T-helper 17 cell (primary cell): ENCODE measurements around the gene ADRA1B. TPM values are rescaled to one million over a fixed set of nuclear protein-coding genes. Genes with fewer than 3 reads are reported as not detected.

Experiments used
- ATAC-seq: fragments of 150-1000 bp; cut with Tn5 transposase; 2 replicates; pipeline ENCODE4 v1.10.0; 2021; ENCODE audit warnings: mild to moderate bottlenecking, moderate library complexity
- DNase-seq, 3 donors: peaks; one replicate each; pipeline versions ENCODE4 v3.0.0 to v3.0.0-alpha.2; 2020 to 2021
- H3K9me3 ChIP-seq: one replicate; pipeline ENCODE4 v1.7.0; 2013; ENCODE audit warnings: low read length, mild to moderate bottlenecking; ENCODE audit not compliant: control insufficient read depth, poor library complexity, severe bottlenecking
- H3K27ac Mint-ChIP-seq: one replicate; pipeline ENCODE4 v1.8.0; 2022; ENCODE audit warnings: mild to moderate bottlenecking, moderate library complexity, mixed read lengths
- H3K27me3 Mint-ChIP-seq: one replicate; pipeline ENCODE4 v1.8.0; 2022; ENCODE audit warnings: mixed read lengths
- H3K36me3 Mint-ChIP-seq: one replicate; pipeline ENCODE4 v1.8.0; 2022; ENCODE audit warnings: low read depth, mixed read lengths
- H3K4me1 Mint-ChIP-seq: one replicate; pipeline ENCODE4 v1.8.0; 2022; ENCODE audit warnings: mild to moderate bottlenecking, mixed read lengths
- H3K4me3 Mint-ChIP-seq: one replicate; pipeline ENCODE4 v1.8.0; 2022; ENCODE audit warnings: mild to moderate bottlenecking, moderate library complexity, mixed read lengths
- total RNA-seq, 4 donors: library from RNA in 2 of 4; stranded (reverse) in 2 of 4; gene quantifications; one replicate each; pipeline ENCODE4 v1.2.3 and lab custom pipeline; 2022 to 2026

Gene ADRA1B
- total RNA-seq, 2 donors from 2014 or later, result not detected

DNA sequence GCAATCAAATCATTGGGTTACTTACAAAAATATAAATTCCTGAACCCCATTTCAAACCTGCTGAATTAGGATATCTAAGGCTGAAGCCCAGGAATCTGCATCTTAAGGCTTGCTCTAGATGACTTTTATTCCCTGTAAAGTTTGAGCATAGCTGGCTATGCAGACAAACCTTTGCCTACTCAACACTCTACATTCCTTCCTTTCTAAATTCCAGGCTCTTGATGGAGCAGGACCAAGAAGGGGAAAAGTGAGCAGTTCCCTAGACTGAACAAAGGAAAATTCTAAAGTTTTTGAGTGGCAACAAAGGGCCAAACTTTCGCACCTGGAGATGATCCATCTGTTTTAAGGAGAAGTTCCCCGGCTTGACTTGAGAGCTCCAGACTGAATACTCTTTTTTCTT is 9.8 kb upstream of the ADRA1B start:
- peaks cover 2% of the 10 kb centered on the region for H3K4me1 Mint-ChIP-seq
- H3K9me3 ChIP-seq, result no peaks in the 10 kb centered on the region
- H3K36me3 Mint-ChIP-seq, result peaks cover 3% of the 10 kb centered on the region
- H3K4me3 Mint-ChIP-seq, result no peak overlapping the region
- ATAC-seq (no peak), DNase-seq (no peak)
- H3K27me3 Mint-ChIP-seq, result peaks cover 70% of the 10 kb centered on the region
- no peak overlapping the region for H3K27ac Mint-ChIP-seq

DNA sequence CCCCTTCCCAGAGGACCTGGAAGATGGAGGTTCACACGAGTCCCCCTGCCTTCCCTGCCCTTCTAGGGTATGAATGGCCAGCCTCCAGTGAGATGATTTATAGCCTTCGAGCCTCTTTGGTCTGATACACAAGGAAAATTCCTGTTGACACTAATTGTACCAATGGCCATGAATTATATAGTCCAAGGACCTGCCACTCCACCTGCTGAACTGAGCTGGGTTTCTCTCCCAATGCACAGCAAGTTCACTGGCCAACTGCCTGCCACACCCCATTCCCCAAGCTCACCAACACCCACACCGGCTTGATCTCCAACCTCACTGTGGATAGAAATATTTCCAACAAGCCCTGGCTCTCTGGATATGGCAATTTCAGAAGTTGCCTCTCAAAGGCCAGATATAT is 9.3 kb upstream of the ADRA1B start:
- no peak for ATAC-seq
- H3K4me3 Mint-ChIP-seq, result no peak overlapping the region
- H3K27ac Mint-ChIP-seq, result no peak overlapping the region

GRCh38 chr5:159907689-159908590 is 8.3 kb upstream of the ADRA1B start:
- ATAC-seq (no peak), DNase-seq (no peak)
- Mint-ChIP-seq H3K36me3 (peaks cover 3% of the 10 kb centered on the region), H3K27ac (no peak overlapping the region), H3K4me1 (peaks cover 4% of the 10 kb centered on the region), H3K4me3 (no peak overlapping the region), H3K27me3 (peaks cover 70% of the 10 kb centered on the region)
- no peaks in the 10 kb centered on the region for H3K9me3 ChIP-seq

More for the DNA sequence above, 9.3 kb upstream of the ADRA1B start:
- no peak for DNase-seq
- H3K4me1 Mint-ChIP-seq, result peaks cover 2% of the 10 kb centered on the region
- peaks cover 72% of the 10 kb centered on the region for H3K27me3 Mint-ChIP-seq
- no peaks in the 10 kb centered on the region for H3K9me3 ChIP-seq
- H3K36me3 Mint-ChIP-seq, result peaks cover 3% of the 10 kb centered on the region

- H3K9me3 ChIP-seq, result no peaks in the 10 kb centered on the region
- H3K27me3 Mint-ChIP-seq, result peaks cover 71% of the 10 kb centered on the region
- DNase-seq, result no peak
- no peak for ATAC-seq
- no peak overlapping the region for H3K27ac Mint-ChIP-seq
- H3K36me3 Mint-ChIP-seq, result peaks cover 3% of the 10 kb centered on the region
- H3K4me1 Mint-ChIP-seq, result peaks cover 4% of the 10 kb centered on the region
- no peak overlapping the region for H3K4me3 Mint-ChIP-seq
Observed at GRCh38 chr5:159908591-159908940, 7.7 kb upstream of the ADRA1B start.

GRCh38 chr5:159909126-159909525 is 7.2 kb upstream of the ADRA1B start:
- Mint-ChIP-seq H3K4me3 (no peak overlapping the region), H3K4me1 (peaks cover 4% of the 10 kb centered on the region), H3K36me3 (peaks cover 3% of the 10 kb centered on the region), H3K27me3 (peaks cover 76% of the 10 kb centered on the region), H3K27ac (no peak overlapping the region)
- DNase-seq (no peak), ATAC-seq (no peak)
- no peaks in the 10 kb centered on the region for H3K9me3 ChIP-seq

DNA sequence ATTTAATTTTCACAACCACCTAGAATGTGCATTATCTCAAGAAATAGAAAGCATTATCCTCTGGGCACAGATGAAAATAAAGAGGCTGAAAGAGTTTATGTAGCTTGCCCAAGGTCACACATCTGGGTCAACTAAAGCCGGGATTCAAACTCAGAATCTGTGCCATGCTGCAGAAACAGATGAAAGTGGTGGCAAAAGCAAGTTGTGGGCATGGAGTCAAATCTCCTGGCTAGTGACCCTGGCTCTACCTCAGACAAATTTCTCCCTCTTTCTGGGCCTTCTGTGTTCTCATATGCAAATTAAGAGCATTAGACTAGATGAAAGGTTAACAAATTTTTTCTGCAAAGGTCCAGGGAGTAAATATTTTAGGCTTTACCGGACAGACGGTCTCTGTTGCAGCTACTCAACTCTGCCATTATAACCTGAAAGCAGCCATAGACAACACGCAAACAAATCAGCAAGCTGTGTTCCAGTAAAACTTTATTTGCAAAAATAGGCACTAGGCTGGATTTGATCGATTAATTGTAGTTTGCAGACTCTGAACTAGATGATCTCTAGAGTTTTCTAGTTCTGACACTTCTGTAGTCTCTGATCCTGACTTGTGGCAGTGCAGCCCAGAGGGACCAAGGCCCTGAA is 6.0 kb upstream of the ADRA1B start:
- Mint-ChIP-seq H3K27ac (no peak overlapping the region), H3K36me3 (peaks cover 4% of the 10 kb centered on the region), H3K27me3 (peaks cover 81% of the 10 kb centered on the region), H3K4me3 (no peak overlapping the region), H3K4me1 (peaks cover 7% of the 10 kb centered on the region)
- H3K9me3 ChIP-seq, result no peaks in the 10 kb centered on the region
- DNase-seq (no peak), ATAC-seq (no peak)

DNA sequence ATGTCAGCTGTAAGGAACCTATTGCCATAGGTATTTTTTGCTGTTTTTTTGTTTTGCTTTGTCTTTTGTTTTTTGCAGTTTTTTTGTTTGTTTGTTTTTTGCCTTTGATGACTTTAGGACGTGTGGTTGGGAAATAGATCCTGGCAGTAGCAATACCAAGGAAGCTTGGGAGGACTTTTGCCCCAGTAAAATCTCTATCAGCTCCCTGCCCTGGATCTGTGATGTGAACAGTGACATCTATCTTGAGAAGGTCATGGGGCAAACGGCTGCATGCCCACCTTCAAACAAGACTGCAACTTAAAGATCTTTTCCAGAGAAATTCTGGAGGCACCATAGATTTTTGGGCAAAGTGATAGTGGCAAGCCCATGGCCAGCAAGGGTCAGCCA is 5.4 kb upstream of the ADRA1B start:
- ATAC-seq (no peak), DNase-seq (no peak)
- Mint-ChIP-seq H3K4me3 (no peak overlapping the region), H3K27ac (no peak overlapping the region), H3K4me1 (peaks cover 11% of the 10 kb centered on the region), H3K27me3 (peaks cover 81% of the 10 kb centered on the region), H3K36me3 (peaks cover 8% of the 10 kb centered on the region)
- no peaks in the 10 kb centered on the region for H3K9me3 ChIP-seq

DNA sequence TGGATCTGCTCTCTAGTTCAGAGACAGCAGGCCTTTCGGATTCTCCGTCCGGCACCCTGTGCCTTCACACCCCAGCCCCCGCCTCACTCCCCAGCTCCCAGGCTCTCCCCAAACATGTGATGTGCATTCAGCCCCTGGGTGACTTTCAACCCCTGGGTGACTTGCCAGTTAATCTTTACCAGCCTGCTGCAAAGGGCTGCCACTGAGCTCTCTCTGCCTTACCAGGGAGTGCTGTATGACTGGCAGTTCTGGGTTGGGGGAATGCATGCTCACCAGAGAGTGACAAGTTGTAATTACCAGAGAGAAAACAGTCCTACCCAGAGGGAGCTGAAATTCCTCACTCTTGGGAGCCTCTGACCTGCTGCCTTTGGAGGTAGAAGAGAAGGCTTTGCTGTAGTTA is 4.9 kb upstream of the ADRA1B start:
- Mint-ChIP-seq H3K36me3 (peaks cover 8% of the 10 kb centered on the region), H3K27me3 (peaks cover 78% of the 10 kb centered on the region), H3K4me3 (no peak overlapping the region), H3K4me1 (peaks cover 11% of the 10 kb centered on the region), H3K27ac (no peak overlapping the region)
- DNase-seq (no peak), ATAC-seq (no peak)
- H3K9me3 ChIP-seq, result no peaks in the 10 kb centered on the region

DNA sequence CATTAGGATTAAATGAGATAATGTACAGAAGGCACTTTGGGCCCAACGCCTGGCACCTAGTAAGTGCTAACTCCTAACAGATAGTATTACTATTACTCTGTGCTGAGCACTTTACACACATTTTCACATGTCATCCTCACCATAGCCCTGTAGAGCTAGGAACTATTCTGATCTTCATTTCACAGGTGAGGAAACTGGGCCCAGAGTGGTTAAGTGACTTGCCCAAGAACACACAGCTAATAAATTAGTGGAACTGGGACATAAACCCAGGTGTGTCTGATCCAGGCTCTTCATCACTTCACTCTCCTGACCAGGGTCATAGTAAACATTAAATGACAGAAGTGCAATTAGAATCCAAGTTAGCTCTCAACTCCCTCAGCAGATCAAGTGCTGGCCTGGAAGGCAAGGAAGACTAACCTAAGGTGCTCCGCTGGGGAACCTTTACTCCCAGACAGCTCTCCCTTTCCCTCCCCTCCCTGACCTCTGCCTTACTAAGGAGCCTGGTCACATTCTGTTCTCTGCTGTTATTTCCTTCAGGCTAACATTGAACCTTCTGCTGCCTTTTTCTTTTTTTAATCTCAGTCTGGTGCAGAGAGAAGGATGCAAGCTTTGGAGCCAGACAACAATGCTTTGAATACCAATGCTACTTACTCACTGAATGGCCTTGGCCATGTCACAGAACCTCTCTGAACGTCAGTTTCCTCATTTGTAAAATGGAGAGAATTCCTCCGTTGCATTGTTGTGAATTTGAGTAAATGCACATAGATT is 4.1 kb upstream of the ADRA1B start:
- no peak for ATAC-seq
- Mint-ChIP-seq H3K36me3 (peaks cover 11% of the 10 kb centered on the region), H3K4me3 (no peak overlapping the region), H3K4me1 (peaks cover 14% of the 10 kb centered on the region), H3K27ac (no peak overlapping the region), H3K27me3 (peaks cover 84% of the 10 kb centered on the region)
- H3K9me3 ChIP-seq, result no peaks in the 10 kb centered on the region
- no peak for DNase-seq

- peaks cover 87% of the 10 kb centered on the region for H3K27me3 Mint-ChIP-seq
- no peak overlapping the region for H3K4me3 Mint-ChIP-seq
- H3K36me3 Mint-ChIP-seq, result peaks cover 13% of the 10 kb centered on the region
- ATAC-seq (no peak), DNase-seq (no peak)
- peaks cover 15% of the 10 kb centered on the region for H3K4me1 Mint-ChIP-seq
- H3K9me3 ChIP-seq, result no peaks in the 10 kb centered on the region
- no peak overlapping the region for H3K27ac Mint-ChIP-seq
Observed at GRCh38 chr5:159913048-159913447, 3.2 kb upstream of the ADRA1B start.

DNA sequence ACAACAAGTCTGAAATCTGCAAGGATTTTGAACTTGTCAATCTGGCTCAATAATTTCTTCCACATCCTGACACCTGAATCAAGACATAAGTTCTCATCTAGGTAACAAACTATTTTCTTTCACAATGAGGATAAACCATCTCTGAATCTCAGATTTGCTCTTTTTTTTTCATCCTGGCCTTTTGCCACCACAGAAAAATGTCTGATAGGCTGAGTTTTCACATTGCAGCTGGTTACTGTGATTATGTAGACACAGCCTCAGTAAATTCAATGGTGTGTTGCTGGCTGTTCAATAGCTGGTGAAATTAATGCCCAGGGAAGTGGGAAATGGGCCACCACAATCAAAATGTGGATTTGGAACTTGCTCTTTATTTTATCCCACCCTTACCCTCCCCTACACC is 2.8 kb upstream of the ADRA1B start:
- ATAC-seq (no peak), DNase-seq (no peak)
- H3K4me1 Mint-ChIP-seq, result peaks cover 15% of the 10 kb centered on the region
- H3K36me3 Mint-ChIP-seq, result peaks cover 13% of the 10 kb centered on the region
- no peaks in the 10 kb centered on the region for H3K9me3 ChIP-seq
- H3K27me3 Mint-ChIP-seq, result peaks cover 87% of the 10 kb centered on the region
- H3K4me3 Mint-ChIP-seq, result no peak overlapping the region
- H3K27ac Mint-ChIP-seq, result no peak overlapping the region

DNA sequence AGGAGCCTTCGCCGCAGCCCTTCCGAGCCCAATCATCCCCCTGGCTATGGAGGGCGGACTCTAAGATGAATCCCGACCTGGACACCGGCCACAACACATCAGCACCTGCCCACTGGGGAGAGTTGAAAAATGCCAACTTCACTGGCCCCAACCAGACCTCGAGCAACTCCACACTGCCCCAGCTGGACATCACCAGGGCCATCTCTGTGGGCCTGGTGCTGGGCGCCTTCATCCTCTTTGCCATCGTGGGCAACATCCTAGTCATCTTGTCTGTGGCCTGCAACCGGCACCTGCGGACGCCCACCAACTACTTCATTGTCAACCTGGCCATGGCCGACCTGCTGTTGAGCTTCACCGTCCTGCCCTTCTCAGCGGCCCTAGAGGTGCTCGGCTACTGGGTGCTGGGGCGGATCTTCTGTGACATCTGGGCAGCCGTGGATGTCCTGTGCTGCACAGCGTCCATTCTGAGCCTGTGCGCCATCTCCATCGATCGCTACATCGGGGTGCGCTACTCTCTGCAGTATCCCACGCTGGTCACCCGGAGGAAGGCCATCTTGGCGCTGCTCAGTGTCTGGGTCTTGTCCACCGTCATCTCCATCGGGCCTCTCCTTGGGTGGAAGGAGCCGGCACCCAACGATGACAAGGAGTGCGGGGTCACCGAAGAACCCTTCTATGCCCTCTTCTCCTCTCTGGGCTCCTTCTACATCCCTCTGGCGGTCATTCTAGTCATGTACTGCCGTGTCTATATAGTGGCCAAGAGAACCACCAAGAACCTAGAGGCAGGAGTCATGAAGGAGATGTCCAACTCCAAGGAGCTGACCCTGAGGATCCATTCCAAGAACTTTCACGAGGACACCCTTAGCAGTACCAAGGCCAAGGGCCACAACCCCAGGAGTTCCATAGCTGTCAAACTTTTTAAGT is 819 bp downstream of the ADRA1B start:
- H3K27ac Mint-ChIP-seq, result no peak overlapping the region
- ATAC-seq, result no peak

More for the DNA sequence above, 819 bp downstream of the ADRA1B start:
- no peak for DNase-seq
- Mint-ChIP-seq H3K4me3 (peak overlapping the region; percentile 84), H3K4me1 (peaks cover 16% of the 10 kb centered on the region), H3K36me3 (peaks cover 15% of the 10 kb centered on the region), H3K27me3 (peaks cover 71% of the 10 kb centered on the region)
- no peaks in the 10 kb centered on the region for H3K9me3 ChIP-seq
